ENCODE data around the gene ZNF224. TPM values are rescaled to one million over a fixed set of nuclear protein-coding genes. Genes with fewer than 3 reads are reported as not detected.
"Not testable (repeated sequence)": the region's sequence is repeated elsewhere in the genome, so short reads cannot be mapped to it uniquely, and the experiment has no call there.

ZNF224 gene
- total RNA-seq, 1 donor from 2014 or later: 21.4 TPM

- not testable (repeated sequence) for DNase-seq (ENCODE audit: low read depth in 2 of 2)
These were observed 27.0 kb downstream of the ZNF224 start for GRCh38 chr19:44121162-44121561.

- no peak for DNase-seq (ENCODE audit: low read depth in 2 of 2)
These were observed 37.8 kb downstream of the ZNF224 start for GRCh38 chr19:44131955-44132354.

- DNase-seq (ENCODE audit: low read depth in 2 of 2): peak; percentile 59 to 82
These were observed 47.3 kb downstream of the ZNF224 start, which contains the start of gene ZNF234 for GRCh38 chr19:44141191-44142058. Gene ZNF234, plus strand, starts transcription at chr19:44141554. Its CDS starts 3,079 bp downstream, at chr19:44144633.

- peak in 1 of 2 donors; percentile 38 for DNase-seq (ENCODE audit: low read depth in 2 of 2)
These were observed 47.9 kb downstream of the ZNF224 start for GRCh38 chr19:44142059-44142433.

GRCh38 chr19:44149776-44150175 is 55.6 kb downstream of the ZNF224 start:
- DNase-seq (ENCODE audit: low read depth in 2 of 2): no peak

GRCh38 chr19:44151491-44151890 is 57.3 kb downstream of the ZNF224 start:
- no peak for DNase-seq (ENCODE audit: low read depth in 2 of 2)

- DNase-seq (ENCODE audit: low read depth in 2 of 2): no peak
These were observed 62.3 kb downstream of the ZNF224 start for GRCh38 chr19:44156475-44156874.

Other genes starting within 250 kb of the ZNF224 start
- 0.51 and 1.0 TPM in 2 replicates for gene ZNF404, start 210.4 kb upstream of the ZNF224 start, total RNA-seq
- gene ZNF45, start 159.1 kb upstream of the ZNF224 start, total RNA-seq: 14.0 and 16.9 TPM in 2 replicates
- 3.2 and 4.4 TPM in 2 replicates for gene ZNF221, start 143.1 kb upstream of the ZNF224 start, total RNA-seq
- 5.0 and 6.8 TPM in 2 replicates for gene ZNF155, start 110.2 kb upstream of the ZNF224 start, total RNA-seq
- 2.2 and 2.9 TPM in 2 replicates for gene ZNF230, start 91.4 kb upstream of the ZNF224 start, total RNA-seq
- 3.5 and 3.6 TPM in 2 replicates for gene ZNF222, start 69.0 kb upstream of the ZNF224 start, total RNA-seq
- gene ZNF223, start 42.3 kb upstream of the ZNF224 start, total RNA-seq: 3.2 and 6.3 TPM in 2 replicates
- gene ZNF284, start 22.2 kb upstream of the ZNF224 start, total RNA-seq: 2.2 and 2.4 TPM in 2 replicates
- gene ZNF225, start 19.0 kb downstream of the ZNF224 start, total RNA-seq: 3.9 and 4.4 TPM in 2 replicates
- gene ZNF234, start 47.2 kb downstream of the ZNF224 start, total RNA-seq: 6.2 and 10.2 TPM in 2 replicates
- 9.1 and 12.1 TPM in 2 replicates for gene ZNF226, start 70.7 kb downstream of the ZNF224 start, total RNA-seq
- gene ZNF227, start 118.2 kb downstream of the ZNF224 start, total RNA-seq: 14.4 and 18.6 TPM in 2 replicates
- gene ZNF233, start 165.5 kb downstream of the ZNF224 start, total RNA-seq: 1.3 and 1.5 TPM in 2 replicates
- gene ZNF235, start 210.7 kb downstream of the ZNF224 start, total RNA-seq: 4.2 and 5.6 TPM in 2 replicates

Data from dermis microvascular lymphatic vessel endothelial cell (primary cell).